NCI-H446 (cell line): Measurements from ENCODE around the gene DLX4.

Experiments used
- DNase-seq, 2 experiments: peaks; one replicate each; lab custom pipeline; 2025; lab: John Stamatoyannopoulos, UW

DLX4 gene

DNA sequence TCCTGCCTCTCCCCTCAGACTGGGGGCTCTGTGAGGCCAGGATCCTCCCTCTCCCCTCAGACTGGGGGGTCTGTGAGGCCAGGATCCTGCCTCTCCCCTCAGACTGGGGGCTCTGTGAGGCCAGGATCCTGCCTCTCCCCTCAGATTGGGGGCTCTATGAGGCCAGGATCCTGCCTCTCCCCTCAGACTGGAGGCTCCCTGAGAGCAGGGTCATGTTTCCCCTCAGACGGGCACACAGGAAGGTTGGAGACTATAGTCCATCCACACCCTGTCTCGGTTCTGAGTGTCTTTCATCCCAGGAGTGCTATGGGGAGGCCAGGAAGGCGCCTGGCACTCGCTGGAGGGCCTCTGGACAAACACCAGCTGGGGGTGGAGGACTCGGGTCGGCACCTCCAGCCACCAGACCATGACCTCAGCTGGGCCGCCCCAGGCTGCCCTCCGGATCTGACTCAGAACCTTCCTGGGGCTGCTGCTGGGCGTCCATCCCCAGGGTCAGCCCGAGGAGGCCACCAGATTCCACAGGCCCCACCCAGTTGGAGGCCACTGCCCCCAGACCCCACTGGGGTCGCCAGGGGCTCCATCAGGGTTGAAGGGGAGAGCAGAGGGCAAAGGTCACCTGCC is 21.9 kb upstream of the DLX4 start:
- no peak for DNase-seq

DNA sequence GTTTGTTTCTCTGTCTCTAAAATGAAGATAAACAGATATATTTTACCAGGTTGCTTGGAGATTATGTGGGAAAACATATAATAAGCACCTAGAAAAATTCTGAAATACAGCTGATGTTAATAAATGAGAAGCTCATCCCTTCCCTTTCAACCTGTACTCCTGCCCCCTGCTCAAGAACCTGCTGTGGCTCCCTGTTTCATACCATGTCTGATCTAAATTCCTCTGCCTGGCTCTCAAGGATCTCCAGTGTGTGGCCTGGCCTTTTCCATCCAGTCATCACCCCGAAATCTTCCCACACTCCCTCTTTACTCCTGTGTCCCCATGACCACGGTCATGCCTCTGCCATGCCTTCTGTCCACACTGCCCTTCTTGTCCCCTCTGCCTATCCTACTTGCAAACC is 19.4 kb upstream of the DLX4 start:
- DNase-seq, result no peak

- no peak for DNase-seq
Measured at GRCh38 chr17:49951362-49952082, 17.5 kb upstream of the DLX4 start.

- peak; percentile 22 to 57 for DNase-seq
Measured at GRCh38 chr17:49952209-49952911, 16.6 kb upstream of the DLX4 start.

DNA sequence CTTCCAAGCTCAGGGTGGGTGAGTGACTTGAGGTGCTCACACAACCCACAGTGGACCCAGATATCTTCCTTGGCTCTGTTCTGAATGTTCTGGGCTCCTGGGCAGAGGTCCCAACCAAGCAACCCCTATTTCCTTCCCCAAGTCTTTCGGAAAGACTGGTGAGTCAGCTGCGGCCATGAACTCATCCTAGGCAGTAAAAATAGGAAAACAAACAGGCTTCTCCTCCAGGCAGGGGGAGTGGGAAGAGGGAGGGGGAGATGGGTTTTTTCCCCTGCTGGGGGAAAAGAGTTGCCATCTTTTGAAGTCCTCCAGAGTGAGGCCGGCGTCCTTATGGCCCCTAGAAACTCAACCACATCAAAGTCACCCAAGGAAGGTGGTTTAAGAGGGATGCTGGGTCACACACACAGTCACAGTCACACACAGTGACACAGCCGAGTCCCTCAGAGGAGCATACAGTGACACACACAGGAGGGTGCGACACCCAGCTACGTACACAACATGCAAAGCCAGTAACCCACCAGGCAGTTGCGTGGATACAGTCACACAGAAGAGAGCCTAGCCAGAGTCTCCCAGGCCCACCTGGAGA is 16.0 kb upstream of the DLX4 start:
- DNase-seq, result no peak

GRCh38 chr17:49955157-49955556 is 13.8 kb upstream of the DLX4 start:
- no peak for DNase-seq

DNA sequence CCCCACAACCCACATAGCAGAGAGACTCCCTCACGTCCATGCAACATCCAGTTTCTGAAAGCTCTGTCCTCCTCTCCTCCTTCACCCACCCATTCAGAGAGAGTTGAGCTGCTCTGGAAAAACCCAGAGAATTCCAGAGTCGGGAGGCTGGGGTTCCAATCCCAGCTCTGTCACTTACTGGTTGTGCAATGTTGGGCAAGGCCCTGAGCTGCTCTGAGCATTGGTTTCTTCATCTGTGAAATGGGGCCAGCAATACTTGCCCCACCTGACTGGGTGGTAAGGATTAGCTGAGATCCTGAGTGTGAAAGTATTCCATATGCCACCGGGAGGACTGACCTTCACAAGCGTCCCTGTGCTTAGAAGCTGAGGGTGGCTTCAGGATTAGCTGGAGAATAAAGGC is 12.2 kb upstream of the DLX4 start:
- DNase-seq, result no peak

GRCh38 chr17:49957350-49957749 is 11.6 kb upstream of the DLX4 start:
- DNase-seq, result no peak

- no peak for DNase-seq
Measured at GRCh38 chr17:49958723-49959122, 10.3 kb upstream of the DLX4 start.

DNA sequence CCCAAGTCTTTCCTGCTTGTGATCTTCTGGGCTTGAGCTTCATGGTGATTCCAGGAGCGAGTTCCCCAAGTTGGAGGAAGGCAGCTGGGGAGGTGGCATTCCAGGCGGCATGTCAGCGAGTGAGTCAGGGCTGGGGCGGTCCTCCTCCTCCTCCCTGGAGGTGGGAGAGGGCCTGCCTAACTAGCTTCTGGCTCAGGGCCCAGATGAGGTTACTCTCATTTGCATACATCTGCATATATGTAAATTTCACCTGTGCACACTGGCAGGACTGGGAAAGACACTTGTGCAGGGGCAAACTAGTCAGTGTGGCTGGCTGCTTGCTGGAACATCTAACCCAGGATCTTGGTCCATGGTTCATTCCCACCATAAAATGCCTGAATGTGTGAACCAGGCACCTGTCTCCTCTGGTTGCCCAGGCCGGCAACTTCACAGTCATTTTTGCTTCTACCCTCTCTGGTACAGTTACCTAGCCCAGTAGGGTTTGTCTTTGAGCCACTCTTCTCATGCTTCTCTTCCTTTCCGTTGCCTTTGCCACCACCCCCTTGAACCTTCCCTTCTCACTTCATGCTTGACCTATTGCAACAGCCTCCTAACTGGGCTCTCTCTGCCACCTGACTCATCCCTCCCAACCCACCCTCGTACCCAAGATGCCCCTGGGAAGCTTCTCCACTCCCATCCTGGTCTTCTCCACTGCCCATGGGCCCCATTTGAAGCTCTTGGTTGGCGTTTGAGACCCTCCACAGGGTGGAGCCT is 9.6 kb upstream of the DLX4 start:
- no peak for DNase-seq

DNA sequence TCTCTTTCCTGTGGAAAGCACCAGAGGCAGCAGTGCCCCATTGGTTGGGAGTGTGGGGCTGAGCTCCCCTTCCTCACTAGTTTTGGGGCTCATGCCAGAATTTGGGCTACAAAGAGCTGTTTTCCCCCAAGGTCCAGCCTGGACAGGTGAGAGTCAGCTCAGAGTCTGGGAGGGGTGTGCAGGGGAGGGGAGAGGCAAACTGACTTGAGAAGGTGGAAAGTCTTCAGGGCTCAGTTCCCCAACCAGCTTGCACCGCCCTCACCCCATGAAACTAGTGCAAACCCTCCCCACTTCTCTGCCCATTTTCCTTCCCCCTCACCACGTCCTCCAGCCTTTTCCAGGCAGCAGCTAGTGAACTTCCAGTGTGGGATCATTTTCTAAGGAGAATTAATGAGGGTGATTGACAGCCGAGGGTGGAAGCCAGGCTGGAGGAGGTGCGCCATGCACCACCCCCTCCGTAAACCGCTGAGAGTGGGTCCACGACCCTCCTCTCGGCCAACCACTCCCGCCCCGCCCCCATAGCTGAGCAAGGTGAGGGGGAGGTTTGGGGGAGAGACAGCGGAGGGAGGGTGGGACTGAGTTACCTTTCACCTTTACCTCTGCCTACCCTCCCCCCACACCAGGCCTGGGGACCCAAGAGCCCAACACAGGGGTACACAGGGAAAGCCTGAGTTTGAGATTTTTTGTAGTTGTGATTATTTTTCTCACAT is 6.2 kb upstream of the DLX4 start:
- DNase-seq, result no peak

- DNase-seq, result no peak
Measured at GRCh38 chr17:49963309-49963625, 5.7 kb upstream of the DLX4 start.

DNA sequence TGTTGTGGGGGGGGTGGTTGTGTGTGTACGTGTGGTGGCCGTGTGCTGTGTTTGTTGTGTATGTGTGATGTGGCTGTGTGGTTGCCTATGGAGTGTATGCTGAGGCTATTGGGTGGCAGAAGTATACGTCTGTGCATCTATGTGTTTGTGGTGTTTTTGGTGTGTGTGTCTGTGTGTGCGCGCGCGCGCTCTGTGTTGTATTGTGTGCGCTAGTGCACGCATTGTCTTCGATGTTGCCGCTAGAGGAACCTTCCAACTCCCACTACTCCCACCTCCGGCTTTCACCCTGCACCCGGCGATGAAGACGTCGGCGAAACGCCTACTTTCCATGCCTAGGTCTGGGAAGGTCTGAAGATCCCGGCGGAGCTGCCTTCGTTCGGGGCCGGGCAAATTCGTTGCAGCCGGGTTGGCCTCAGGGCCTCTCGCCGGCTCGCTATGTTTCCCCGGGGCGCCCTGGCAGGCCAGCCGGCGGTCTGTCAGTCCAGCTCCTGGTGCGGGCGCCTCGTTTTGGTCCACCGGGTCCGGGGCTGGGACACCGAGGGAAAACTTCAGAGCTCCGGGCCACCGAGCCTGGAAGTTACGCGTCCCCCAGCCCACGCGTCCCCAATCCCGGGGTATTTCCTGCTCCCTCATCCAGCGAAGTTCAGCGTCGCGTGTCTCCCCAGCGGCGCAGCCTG is 5.2 kb upstream of the DLX4 start:
- no peak for DNase-seq

DNA sequence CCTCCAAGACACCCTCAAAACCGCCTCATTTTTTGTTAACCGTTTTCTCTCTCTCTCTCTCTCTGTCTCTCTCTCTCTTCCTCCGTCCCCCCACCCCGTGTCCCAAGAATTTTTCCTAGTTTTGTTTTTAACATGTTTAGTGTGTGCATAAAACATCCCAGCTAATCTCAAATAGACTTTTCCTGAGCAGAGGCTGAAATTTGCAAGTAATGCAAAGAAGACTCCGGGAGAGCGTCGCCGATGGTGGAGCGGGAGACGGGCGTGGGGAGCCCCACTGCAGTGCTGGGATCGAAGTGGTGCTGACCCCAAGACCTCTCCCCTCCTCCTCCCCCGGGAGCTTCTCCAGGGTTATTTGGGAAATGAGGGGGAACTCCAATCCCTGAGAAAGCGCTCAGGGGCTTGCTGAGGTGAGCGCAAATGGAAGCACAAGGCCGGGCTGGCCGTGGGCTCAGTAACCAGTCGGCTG is 4.7 kb upstream of the DLX4 start:
- DNase-seq, result no peak

- DNase-seq, result no peak
Measured at GRCh38 chr17:49964769-49965523, 4.0 kb upstream of the DLX4 start.

DNA sequence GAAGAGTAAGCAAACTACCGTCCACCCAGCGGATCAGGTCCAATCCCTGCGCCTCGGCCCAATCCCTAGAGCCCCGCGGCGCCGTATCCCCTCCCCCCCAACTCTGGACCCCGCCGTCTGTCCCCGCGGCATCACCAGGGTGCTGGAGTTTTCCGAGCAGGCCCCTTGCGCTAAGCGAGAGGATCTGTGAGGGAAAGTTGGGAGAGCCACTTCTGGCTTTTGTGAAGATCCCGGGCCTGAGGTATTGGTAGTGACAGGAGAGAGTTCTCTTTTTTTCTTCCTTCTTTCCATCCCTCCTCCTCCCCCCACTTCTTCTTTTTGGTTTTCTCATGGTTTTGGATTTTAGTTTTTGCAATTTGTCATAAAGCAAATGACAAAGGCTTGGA is 3.5 kb upstream of the DLX4 start:
- DNase-seq, result no peak

- no peak for DNase-seq
Measured at GRCh38 chr17:49966767-49967166, 2.2 kb upstream of the DLX4 start.

DNA sequence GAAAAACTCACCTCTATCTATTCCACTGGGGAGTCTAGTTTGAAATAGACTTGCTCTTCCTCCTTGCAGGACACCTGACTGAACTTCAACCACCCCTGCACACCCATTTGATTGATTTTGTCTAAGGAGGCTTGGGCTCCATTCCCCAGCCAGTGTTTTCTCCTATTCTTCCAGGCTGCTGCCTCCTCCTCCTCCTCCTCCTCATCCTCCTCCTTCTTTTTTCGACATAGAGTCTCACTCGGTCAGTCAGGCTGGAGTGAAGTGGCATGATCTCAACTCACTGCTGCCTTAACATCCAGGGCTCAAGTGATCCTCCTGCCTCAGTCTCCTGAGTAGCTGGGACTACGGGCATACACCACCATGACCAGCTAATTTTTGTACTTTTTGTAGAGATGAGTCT is 1.8 kb upstream of the DLX4 start:
- DNase-seq, result no peak

GRCh38 chr17:49967621-49968404 is 1.2 kb upstream of the DLX4 start:
- DNase-seq, result no peak
